Stimulated activated CD8-positive, alpha-beta memory T cell treated with anti-CD3 and anti-CD28 coated beads, Interleukin-7, amount 100 ng/mL, for 4 hours (primary cell): ENCODE measurements around the gene TGM4.
"Not testable (repeated sequence)": the region's sequence is repeated elsewhere in the genome, so short reads cannot be mapped to it uniquely, and the experiment has no call there.

Source experiments
- DNase-seq, 2 donors: peaks; one replicate each; pipeline ENCODE4 v3.0.0-alpha.2; 2020; ENCODE audit warnings: low read depth in 2 of 2

The TGM4 gene

DNA sequence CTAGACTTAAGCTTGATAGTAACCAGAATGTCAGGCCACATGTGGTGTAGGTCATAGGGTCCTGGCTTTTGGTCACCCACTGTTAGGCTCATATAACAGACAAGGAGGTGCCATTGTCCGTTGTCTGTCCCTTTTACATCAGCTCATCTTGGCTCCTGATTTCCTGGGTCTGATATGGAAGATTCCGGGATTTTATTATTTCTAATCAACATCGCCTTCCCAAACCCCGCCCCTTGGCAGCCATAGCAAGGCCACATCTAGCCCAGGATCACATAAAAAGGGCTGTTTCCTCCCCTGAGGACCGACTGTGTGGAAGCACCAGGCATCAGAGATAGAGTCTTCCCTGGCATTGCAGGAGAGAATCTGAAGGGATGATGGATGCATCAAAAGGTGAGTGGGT, at the start of gene TGM4:
TSS of gene TGM4 (plus strand) at position 301 of the 400 bp plus-strand sequence. CDS start at position 372, 71 bp downstream.
- no peak for DNase-seq

DNA sequence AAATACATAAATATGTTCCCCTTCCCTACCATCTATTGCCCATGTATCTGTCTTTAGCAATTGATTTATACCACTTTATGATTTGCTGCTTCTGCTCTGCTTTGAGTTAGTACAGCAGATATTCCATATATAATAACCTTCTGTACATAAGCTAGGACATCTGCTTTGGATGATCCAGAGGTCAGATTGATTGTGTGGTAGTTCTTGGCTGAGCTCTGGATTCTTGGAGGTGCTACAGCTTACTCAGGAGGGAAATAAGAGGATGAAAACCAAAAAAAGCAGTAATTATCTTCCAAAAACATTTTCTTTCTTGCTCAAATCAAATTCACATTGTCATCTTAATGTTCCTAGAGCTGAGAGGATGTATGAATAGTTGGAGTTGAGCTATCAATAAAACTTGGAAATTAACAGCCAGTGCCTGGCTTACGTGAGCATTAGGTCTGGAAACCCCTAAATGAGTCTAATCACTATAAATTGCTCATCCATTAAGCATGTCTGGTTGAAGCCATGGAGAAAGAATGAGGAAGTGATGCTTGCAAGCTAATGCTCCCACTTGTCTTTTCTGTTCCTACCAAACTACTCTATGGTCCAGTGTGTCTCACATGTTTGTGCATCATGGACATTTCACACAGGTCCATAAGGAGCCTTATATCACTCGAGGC, 49.0 kb upstream of the TGM4 start:
- DNase-seq: no peak

DNA sequence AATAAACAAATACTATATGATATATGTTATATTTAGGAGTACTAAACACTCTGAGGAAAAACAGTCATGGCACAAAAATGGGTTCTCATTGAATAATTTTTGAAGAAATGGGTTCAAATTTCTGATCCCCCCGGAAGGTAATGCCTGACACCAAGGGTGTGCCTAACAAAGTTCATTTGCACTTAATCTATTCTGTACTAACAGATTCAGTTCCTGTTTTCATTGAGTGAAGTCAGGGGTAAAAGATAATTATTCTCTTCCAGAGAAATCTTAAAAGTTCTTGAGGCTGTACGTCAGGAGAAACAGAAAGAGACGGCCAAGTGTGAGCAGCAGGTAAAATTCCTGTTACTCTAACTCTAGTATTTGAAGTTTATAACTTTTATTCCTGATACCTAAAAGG, 47.2 kb upstream of the TGM4 start:
- no peak for DNase-seq

DNA sequence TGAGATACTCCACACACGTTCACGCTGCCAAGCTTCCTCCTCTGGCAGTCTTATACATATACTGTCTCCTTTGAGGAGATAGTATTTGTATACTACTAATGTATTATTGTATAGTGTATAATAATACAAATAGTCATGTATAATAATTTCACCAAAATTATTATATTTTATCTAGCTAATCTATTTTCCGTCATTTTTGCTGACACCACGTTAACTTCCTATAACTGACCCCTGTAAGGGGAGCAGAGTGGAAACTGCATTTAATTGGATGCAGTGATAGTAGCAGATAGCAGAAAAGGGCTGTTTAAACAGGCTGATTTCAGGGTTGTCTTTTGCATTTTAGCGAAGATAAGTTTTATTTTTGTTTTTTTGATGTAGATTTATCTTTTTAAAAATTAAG, 43.2 kb upstream of the TGM4 start:
- no peak for DNase-seq

DNA sequence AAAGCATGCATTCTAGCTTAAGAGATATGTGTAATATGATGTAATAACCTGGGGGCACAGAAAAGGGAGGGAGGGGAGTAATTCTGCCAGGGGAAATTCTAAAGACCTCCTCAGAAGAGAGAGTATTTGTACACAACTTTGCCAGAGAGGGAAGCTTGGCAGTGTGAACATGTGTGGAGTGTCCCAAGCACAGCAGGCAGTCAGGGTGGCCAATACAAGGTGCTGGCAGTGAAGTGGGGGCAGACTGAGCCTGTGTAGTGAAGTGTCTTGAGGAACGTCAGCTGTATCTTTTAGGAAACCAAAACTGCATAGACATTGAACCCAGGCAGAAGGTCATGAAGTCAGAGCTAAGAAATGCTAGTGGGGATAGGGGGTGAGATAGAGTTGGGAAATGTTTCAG, 42.4 kb upstream of the TGM4 start:
- DNase-seq: no peak

DNA sequence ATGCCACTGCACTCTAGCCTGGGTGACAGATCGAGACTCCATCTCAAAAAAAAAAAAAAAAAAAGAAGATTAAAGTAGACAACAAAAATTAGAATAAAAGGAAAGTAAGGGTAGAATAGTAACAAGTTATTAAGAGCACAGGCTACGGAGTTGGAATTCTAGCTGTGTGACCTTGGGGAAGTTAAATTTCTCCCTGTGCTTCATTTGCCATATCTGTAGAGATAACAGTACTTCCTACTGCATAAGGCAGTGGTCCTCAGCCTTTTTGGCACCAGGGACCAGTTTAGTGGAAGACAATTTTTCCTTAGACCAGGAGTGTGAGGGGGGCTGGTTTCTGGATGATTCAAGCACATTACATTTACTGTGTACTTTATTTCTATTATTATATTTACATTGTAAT, 41.4 kb upstream of the TGM4 start:
- DNase-seq: no peak

DNA sequence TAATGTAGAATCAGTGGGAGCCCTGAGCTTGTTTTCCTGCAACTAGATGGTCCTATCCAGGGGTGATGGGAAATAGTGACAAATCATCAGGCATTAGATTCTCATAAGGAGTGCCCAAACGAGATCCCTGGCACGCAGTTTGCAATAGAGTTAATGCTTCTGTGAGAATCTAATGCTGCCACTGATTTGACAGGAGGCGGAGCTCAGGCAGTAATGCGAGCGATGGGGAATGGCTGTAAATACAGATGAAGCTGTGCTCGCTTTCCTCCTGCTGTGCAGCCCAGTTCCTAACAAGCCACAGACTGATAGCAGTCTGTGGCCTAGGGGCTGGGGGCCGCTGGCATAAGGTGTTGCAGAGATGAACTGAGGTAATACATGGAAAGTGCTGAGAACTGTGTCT, 41.0 kb upstream of the TGM4 start:
- DNase-seq: no peak

DNA sequence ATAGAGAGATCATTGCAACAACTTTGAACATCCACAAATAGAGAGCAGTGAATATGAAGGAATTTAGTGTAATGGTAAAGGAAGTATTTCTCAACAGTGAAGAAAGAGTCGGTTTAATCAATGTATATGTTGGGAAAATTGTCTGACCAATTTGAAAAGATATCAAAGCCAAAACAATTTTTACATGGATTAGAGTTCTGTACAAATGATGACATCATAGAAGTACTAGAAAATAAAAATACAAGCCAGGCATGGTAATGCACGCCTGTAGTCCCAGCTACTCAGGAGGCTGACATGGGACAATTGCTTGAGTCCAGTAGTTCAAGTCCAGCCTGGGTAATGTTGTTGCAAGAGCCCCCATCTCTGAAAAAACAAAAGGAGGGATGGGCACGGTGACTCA, 38.7 kb upstream of the TGM4 start:
- DNase-seq: no peak

DNA sequence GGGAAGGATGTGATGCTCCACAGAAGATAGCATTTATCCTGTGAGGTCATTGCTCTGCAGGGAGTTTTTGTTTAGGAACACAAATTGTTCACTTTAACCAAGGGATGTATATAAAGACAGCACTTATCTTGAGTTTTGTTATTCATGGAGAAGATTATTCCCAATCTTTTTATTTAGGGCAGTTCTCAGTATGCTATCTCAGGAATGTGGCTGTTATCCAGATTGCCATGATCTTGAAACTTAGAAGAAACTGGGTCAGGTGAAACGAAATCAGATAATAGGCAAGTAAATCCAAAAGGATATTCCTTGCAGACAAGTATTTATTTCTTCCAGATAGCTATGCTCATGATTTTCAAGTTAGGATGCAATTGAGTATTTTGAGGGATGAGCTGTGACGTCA, 32.0 kb upstream of the TGM4 start:
- no peak for DNase-seq

DNA sequence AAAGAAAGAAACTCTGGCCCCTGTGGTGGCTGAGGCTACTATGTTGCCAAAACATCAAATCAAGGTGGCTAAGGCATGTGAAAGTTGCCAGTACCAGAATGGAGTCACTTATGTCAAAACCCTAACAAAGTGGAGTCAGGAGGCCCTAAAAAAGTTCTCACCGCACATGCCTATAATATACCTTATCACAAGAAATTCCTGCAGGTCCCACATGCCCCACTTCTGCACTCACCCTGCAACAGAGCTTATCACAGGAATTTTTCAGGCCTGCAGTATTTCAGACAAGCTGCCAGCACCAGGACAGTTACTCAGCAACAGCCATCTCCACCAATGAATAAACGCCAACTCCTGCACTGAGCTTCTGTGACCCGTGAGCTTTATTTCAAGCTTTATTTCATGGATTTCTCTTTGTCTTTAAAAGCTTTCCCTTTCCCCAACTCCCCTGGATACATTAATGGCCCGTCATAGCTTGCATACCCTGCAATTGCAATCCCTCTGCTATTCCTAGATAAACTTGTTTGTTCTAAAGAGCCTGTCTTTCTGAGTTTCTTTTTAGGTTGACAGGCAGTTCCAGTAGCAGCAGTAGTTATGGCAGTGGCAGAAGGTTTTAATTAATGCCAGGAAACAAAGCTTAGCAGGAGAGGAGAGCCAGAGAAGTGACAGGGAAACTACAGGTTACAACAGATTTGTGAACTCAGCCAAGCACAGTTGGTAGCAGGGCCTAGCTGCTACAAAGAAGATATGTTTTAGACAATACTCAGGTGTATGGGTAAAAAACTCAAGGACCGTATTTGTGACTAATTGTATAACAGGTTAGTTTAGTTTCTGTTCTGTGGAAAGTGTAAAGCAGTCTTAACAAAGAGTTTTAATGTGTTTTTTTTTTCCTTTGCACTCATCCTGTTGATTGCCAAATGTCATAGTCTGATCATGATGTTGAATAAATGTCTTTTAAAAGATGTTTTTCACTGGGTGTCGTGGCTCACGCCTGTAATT, 28.6 kb upstream of the TGM4 start:
- DNase-seq: no peak

DNA sequence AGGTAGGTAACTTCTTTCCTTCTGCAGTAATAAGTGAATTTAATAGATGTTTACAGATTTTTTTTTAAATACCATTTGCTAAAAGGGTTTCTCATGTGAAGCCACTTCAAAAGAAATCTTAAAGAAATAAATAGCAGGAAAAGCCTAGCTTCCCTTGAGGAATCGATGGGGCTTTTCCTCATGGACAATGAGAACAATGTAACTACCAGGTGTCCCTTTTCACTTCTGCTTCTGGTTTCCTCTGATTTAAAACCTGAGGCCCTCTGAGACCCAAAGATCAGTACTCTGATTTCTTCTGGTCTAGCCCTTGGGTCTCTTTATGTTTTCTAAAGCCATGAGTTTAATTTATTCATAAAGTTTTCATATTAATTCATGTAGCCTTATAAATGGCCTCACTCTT, 25.8 kb upstream of the TGM4 start:
- no peak for DNase-seq

DNA sequence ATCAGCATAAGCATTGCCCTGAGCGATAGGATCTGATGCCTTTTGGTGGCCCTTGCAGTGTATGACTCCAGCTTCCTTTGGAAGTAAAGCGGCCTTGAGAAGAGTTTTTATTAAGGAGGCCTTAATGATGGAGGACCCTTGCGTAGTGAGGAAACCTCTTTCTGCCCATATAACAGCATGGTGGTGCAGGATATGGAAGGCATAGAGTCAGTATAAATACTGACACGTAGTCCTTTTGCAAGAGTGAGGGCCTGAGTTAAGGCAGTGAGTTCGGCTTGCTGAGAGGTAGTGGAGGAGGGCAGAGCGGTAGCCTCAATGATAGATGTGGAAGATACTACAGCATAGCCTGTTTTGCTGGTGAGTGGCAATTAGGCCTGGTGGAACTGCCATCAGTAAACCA, 17.7 kb upstream of the TGM4 start:
- DNase-seq: not testable (repeated sequence)

DNA sequence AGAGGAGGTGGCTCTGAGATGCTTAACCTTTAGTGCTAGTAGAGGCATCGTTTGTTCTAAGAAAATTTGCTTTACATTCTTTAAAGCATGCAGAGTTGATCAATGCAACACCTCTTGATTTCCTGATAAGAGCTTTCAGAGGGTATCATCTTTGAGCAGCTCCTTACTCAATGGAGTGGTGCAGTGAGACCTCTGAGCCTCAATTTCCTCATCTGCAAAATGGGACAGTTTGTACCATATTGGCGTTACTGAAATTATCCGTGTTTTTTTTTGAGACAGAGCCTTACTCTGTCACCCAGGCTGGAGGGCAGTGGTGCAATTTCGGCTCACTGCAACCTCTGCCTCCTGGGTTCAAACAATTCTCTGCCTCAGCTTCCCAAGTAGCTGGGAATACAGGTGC, 14.3 kb upstream of the TGM4 start:
- DNase-seq: no peak

DNA sequence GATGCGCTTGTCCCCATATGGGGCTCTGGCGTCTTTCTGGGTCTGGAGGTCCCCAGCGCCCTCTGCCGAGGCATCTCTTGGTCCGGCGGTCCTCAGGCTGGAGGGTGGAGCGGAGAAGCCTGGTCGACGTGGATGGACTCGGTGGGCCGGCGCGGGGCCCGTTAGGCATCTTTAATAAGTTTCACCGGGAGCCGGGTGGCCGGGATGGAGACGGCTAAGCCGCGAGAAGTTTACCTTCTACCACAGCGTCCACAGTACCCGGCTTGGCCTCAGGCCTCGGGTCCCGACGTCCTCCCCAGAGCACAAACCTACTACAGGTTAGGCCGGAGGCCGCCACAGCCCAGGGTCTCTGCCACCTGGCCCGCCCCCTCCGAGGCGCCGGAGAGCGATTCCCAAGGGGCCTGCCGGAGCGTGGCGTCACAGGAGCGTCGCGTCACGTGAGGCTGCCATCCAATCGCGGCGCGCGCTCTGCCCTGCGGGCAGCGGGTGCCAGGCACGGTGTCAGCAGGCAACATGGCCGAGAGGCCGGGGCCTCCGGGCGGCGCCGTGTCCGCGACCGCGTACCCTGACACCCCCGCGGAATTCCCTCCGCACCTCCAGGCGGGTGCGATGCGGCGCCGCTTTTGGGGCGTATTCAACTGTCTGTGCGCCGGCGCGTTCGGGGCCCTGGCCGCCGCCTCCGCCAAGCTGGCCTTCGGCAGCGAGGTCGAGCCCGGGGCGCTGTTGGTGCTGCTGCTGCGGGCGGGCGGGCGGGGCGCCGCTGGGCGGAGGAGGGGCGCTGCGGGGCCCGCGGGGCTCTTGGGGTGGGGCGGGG, 12.8 kb upstream of the TGM4 start, which contains the start of gene TMEM42:
TSS of gene TMEM42 (plus strand) at position 501 of the 814 bp plus-strand sequence. CDS start at position 514, 13 bp downstream.
- DNase-seq: peak; percentile 78 to 88

DNA sequence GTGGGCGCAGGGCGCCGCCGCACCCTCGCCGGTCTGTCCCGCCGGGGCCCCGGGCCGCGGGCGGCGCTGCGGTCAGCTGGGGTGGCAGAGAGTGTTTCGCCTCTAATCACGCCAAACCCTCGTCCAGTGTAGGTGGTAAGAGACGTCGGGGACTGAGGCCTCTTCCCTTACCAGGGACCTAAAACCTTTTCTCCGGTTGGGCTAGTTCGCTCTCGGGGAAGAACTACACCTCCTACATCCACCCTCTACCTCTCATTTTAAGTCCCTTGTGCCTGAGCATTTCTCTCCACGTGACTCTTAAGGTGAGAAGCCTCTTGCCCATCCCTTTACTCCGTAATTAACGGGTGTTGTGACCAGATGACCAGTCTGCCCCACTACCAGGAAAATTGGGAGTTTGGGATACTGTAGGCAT, 12.2 kb upstream of the TGM4 start:
- DNase-seq: no peak

DNA sequence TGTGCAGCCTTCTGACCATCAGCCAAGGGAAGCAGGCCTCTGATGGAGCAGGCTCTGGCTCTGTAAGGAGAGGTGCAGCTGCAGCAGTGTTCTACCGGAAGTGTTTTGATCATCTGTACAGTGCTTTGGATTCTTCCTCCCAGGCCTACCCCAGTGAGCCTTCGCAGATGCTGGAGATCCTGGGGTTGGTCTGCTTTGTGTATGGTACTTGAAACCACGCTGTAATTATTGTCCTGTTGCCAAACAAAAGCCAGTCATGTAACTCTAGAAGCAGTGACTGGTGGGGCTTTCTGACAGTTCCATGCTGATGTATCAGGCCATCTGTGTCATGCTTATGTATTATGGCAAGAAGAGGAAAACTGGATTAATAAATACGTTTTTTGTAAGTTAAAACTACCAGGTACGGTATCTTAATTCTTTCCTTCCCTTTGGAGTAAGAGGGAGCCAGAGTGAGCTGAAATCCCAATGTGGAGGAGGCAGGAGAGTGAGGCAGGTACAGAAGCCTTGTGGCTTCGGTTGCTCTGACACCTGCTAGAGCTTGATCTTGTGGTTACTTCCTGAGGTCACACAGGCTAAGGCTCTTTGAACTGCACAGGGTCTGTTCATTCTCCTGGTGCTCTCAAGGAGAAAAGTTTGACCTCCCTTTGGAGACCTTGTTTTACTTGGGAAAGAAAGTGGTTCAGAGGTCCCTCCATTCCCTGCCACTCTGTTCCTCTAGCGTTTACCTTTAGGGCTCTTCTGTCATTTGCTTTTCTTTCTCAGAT, 9.0 kb upstream of the TGM4 start:
- DNase-seq: no peak

DNA sequence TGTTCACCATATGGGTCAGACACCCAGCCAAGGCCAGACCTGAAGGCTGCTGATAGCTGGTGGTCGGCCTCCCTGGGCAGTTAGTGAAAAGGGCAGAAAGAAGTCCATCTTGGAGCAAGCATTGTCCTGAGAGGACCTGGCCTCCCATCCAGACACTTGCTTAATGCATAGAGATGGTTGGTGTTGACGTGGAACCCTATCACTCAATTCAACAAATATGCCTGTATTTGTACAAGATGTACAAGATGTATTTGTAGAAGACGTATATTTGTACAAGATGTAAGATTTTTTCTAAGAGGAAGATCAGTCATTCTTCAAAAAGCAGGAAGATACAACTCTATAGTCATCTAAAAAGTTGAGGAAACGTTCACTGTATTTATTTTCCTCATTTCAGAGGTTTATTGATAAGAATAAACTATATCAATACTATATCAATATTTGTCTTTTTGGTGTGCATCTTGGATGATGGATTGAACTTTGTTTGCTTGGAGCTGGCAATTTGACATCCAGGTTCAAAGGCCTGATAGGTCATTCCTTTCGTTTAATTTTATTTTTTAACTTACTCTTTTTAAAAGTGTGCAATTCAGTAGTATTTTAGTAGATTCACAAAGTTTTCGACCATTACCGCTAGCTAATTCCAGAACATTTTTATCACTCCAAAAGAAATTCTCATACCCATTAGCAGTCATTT, 6.8 kb upstream of the TGM4 start:
- no peak for DNase-seq

DNA sequence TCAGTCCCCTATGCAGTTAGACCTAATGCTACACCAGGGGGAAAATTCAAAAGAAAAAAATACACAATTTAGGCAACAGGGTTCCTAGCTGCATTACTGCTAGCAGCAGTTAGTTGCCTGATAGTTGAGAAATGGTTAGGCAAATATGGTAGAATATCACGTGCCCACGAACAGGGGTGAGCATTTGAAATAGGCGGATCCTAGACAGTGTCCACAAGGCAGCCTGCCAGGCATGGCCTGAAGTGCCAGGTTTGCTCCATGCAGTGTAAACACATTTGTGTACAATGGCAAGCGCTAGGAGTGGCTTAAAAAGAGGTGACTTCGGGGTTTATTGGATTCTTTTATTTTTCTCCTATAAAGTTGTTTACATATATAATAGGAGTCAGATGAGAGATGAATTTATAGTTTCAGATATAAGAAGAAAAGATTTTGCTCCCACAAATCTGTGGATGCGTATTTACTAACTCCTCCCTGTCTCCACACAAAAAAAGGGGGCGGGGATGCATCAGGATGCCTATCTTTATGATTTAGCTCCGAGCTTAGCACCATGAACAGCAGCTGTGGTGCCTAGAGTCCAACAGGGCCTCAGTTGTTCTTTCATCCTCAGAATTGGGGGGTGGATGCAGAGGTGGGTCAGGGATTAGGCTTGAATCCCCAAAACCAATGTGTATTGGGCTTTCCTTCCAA, 3.9 kb upstream of the TGM4 start:
- no peak for DNase-seq

DNA sequence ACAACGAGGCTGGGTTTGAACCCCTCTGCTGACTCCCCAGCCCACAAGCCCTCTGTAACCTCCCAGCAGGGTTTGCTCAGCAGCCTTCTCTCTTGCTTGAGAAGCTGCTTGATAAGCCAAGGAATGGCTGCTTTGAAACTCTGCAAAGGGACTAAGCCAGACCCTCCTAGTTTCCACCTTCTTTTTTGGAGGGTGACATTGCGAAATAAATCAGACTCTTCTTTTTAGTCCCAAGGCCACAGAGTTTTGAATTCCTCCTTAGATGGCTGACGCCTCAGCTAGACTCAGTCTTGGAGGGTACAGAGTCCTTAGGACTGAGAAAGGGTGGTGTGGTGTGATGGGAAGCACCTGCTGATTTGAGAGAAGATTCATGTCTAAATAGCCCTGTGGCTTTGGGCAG, 1.2 kb downstream of the TGM4 start:
- DNase-seq: no peak

DNA sequence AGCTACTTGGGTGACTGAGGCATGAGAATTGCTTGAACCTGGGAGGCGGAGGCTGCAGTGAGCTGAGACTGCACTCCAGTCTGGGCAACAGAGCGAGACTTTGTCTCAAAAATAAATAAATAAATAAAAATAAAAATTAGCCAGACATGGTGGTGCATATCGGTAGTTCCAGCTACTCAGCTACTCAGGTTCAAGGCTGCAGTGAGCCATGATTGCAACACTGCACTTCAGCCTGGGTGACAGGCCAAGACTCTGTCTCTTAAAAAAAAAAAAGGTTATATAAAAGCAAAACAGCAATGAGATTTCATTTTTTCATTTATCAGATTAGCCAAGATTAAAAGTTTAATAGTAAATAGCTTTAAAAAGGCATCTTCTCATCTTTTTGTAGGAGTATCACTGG, 2.9 kb downstream of the TGM4 start:
- no peak for DNase-seq
